Measurements from ENCODE around the gene AR. TPM values are rescaled to one million over a fixed set of nuclear protein-coding genes. Genes with fewer than 3 reads are reported as not detected.

The AR gene
- total and polyA plus RNA-seq, 9 of the 15 experiments (the other 6 are each of a cell fraction or from before 2014, with no cell fraction given) = 0.01 to 0.04 (median 0.01) TPM; not detected in 6

GRCh38 chrX:67734111-67734753 lies 190.4 kb downstream of the AR start:
- ChIA-PET CTCF (ENCODE audit: low intra/inter-chr PET ratio) (no interaction called here), POLR2A (no interaction called here)
- no peak for ATAC-seq
- no peaks in the 10 kb centered on the region for H3K27me3 ChIP-seq (ENCODE audit: control insufficient read depth in 2 of 2, insufficient read depth in 2 of 2, low read length in 2 of 2)
- no peak for DNase-seq (ENCODE audit: extremely low read depth in 1 of 4, low spot score in 3 of 4)
- no peaks in the 10 kb centered on the region for H3K9me3 ChIP-seq (replicated peaks; ENCODE audit: control insufficient read depth, insufficient read depth, low read depth, low read length)
- no peak overlapping the region for H3K4me3 ChIP-seq
- no peak for FAIRE-seq
- 0% methylated on average over 2 of the region's 2 CpGs for WGBS (ENCODE audit: insufficient coverage, low coverage, missing lambda C conversion rate)
- intact Hi-C loops (cut with micrococcal nuclease) = no loop called here
- no peak overlapping the region for H3K4me2 ChIP-seq (ENCODE audit: insufficient read depth, low read length)
- H2AFZ ChIP-seq (ENCODE audit: low read depth, low read length) = no peak overlapping the region
- BruUV-seq (replicated peaks) = no TSS peak
- no peaks in the 10 kb centered on the region for H3K36me3 ChIP-seq (ENCODE audit: control insufficient read depth, insufficient read depth, low read length)
- H3K79me2 ChIP-seq (ENCODE audit: control insufficient read depth, insufficient read depth, low read length) = no peaks in the 10 kb centered on the region
- no peak for TF ChIP-seq NCOA2 (IDR thresholded peaks at IDR 0.05; ENCODE audit: partially characterized antibody in 2 of 2)
- TF ChIP-seq ZBTB11 (CRISPR knock-in tag; IDR thresholded peaks at IDR 0.05) = no peak
- TF ChIP-seq RNF219 (CRISPR knock-in tag; IDR thresholded peaks at IDR 0.05) = no peak
- TF ChIP-seq TFAM (CRISPR knock-in tag; conservative IDR thresholded peaks at IDR 0.05) = no peak
- no peak for TF ChIP-seq FUS (optimal IDR thresholded peaks at IDR 0.05; ENCODE audit: low read depth, low read length)
- TF ChIP-seq E2F8 (IDR thresholded peaks at IDR 0.05; ENCODE audit: low read depth, partially characterized antibody) = no peak
- no peak for TF ChIP-seq FOXP1 (CRISPR knock-in tag; IDR thresholded peaks at IDR 0.05)
- TF ChIP-seq SMARCA4 (IDR thresholded peaks at IDR 0.05) = no peak
- TF ChIP-seq ZNF696 (CRISPR knock-in tag; conservative IDR thresholded peaks at IDR 0.05) = no peak
- no peak for TF ChIP-seq HDAC3 (IDR thresholded peaks at IDR 0.05; ENCODE audit: borderline replicate concordance, partially characterized antibody)
- TF ChIP-seq SMARCC2 (IDR thresholded peaks at IDR 0.05; ENCODE audit: low read depth) = no peak
- TF ChIP-seq ZNF449 (CRISPR knock-in tag; IDR thresholded peaks at IDR 0.05) = no peak
- H3K27ac ChIP-seq (ENCODE audit: extremely low read depth, low read depth, low read length) = no peak overlapping the region
- no peaks in the 10 kb centered on the region for H4K20me1 ChIP-seq (replicated peaks; ENCODE audit: control insufficient read depth, insufficient read depth, low read length)
- in situ Hi-C loops (cut with MboI) = no loop called here
- no peaks in the 10 kb centered on the region for H3K4me1 ChIP-seq (replicated peaks in 1 of 2; ENCODE audit: control insufficient read depth in 2 of 2, insufficient read depth in 2 of 2, low read length in 2 of 2)
- no peaks in the 10 kb centered on the region for H3K9me1 ChIP-seq (ENCODE audit: control insufficient read depth, insufficient read depth, low read length)
- H3K9ac ChIP-seq (ENCODE audit: insufficient read depth in 1 of 2, low read depth in 2 of 2, low read length in 2 of 2) = no peak overlapping the region

All from K562 (cell line).